Neuronal stem cell (in vitro differentiated cells): Measurements from ENCODE around the gene ALDH7A1.
"Not testable (repeated sequence)": the region's sequence is repeated elsewhere in the genome, so short reads cannot be mapped to it uniquely, and the experiment has no call there.

Experiments
- DNase-seq: peaks from one replicate; pipeline ENCODE4 v3.0.0-alpha.2; 2013; ENCODE audit warnings: low spot score
- H2AFZ ChIP-seq: one replicate; pipeline ENCODE4 v1.6.1; 2013; ENCODE audit warnings: mild to moderate bottlenecking, low read length, inconsistent platforms
- H2AK5ac ChIP-seq: 2 replicates; pipeline ENCODE4 v1.6.1; 2013; ENCODE audit warnings: low read depth, mild to moderate bottlenecking, inconsistent platforms, low read length, moderate library complexity, mixed read lengths
- H2BK120ac ChIP-seq: 2 replicates; pipeline ENCODE4 v1.6.1; 2013; ENCODE audit warnings: low read depth, mild to moderate bottlenecking, inconsistent platforms, low read length, moderate library complexity, mixed read lengths
- H2BK12ac ChIP-seq: one replicate; pipeline ENCODE4 v1.6.1; 2013; ENCODE audit warnings: low read length, inconsistent platforms
- H2BK15ac ChIP-seq: 2 replicates; pipeline ENCODE4 v1.6.1; 2013; ENCODE audit warnings: mild to moderate bottlenecking, low read length, inconsistent platforms, mixed read lengths
- H2BK5ac ChIP-seq: one replicate; pipeline ENCODE4 v1.6.1; 2013; ENCODE audit warnings: inconsistent platforms, mild to moderate bottlenecking, low read length, moderate library complexity
- H3K14ac ChIP-seq: one replicate; pipeline ENCODE4 v1.6.1; 2013; ENCODE audit warnings: low read length, inconsistent platforms
- H3K18ac ChIP-seq: 2 replicates; pipeline ENCODE4 v1.6.1; 2013; ENCODE audit warnings: low read length, inconsistent platforms
- H3K23ac ChIP-seq: 2 replicates; pipeline ENCODE4 v1.6.1; 2013; ENCODE audit warnings: low read depth, mild to moderate bottlenecking, mixed read lengths, low read length, inconsistent platforms; ENCODE audit not compliant: poor library complexity
- H3K27ac ChIP-seq: replicated peaks from 3 replicates; pipeline ENCODE4 v1.5.1; 2013; ENCODE audit warnings: low read length, inconsistent platforms
- H3K27me3 ChIP-seq, 3 experiments: 2 replicates each; pipeline ENCODE4 v1.6.1; 2013; ENCODE audit warnings: low read length in 3 of 3, mild to moderate bottlenecking in 2 of 3, inconsistent platforms in 1 of 3, low read depth in 1 of 3, mixed read lengths in 1 of 3, moderate library complexity in 1 of 3; ENCODE audit not compliant: control insufficient read depth in 3 of 3, insufficient read depth in 3 of 3
- H3K36me3 ChIP-seq, 2 donors: replicated peaks in 1 of 2; 2 replicates each; pipeline ENCODE4 v1.6.1; 2013; ENCODE audit warnings: low read length in 2 of 2; ENCODE audit not compliant: control insufficient read depth in 2 of 2, insufficient read depth in 2 of 2
- H3K4ac ChIP-seq: 2 replicates; pipeline ENCODE4 v1.6.1; 2013; ENCODE audit warnings: inconsistent platforms, mild to moderate bottlenecking, low read length, moderate library complexity
- H3K4me1 ChIP-seq, 2 donors: 1 replicate in 1 of 2; 2 replicates in 1 of 2; pipeline ENCODE4 v1.6.1; 2013; ENCODE audit warnings: low read length in 2 of 2, low read depth in 1 of 2; ENCODE audit not compliant: control insufficient read depth in 2 of 2, insufficient read depth in 1 of 2
- H3K4me2 ChIP-seq: one replicate; pipeline ENCODE4 v1.6.1; 2013; ENCODE audit warnings: mild to moderate bottlenecking, low read length, inconsistent platforms; ENCODE audit not compliant: insufficient read depth, poor library complexity, severe bottlenecking
- H3K4me3 ChIP-seq, 2 donors: 2 replicates each; pipeline ENCODE4 v1.5.1; 2013; ENCODE audit warnings: low read length in 2 of 2, mild to moderate bottlenecking in 2 of 2, inconsistent platforms in 1 of 2, moderate library complexity in 1 of 2
- H3K79me1 ChIP-seq: one replicate; pipeline ENCODE4 v1.6.1; 2013; ENCODE audit warnings: low read depth, mild to moderate bottlenecking, inconsistent platforms, low read length, moderate library complexity
- H3K9ac ChIP-seq: one replicate; pipeline ENCODE4 v1.6.1; 2013; ENCODE audit warnings: mild to moderate bottlenecking, low read depth, low read length, inconsistent platforms; ENCODE audit not compliant: poor library complexity
- H3K9me3 ChIP-seq, 2 donors: replicated peaks in 1 of 2; 2 replicates each; pipeline versions ENCODE3 to v1.6.1; 2013; ENCODE audit warnings: low read length in 2 of 2, mild to moderate bottlenecking in 2 of 2, inconsistent platforms in 1 of 2, low read depth in 1 of 2, mixed read lengths in 1 of 2, moderate library complexity in 1 of 2; ENCODE audit not compliant: control insufficient read depth in 2 of 2, insufficient read depth in 1 of 2
- H4K8ac ChIP-seq: one replicate; pipeline ENCODE4 v1.6.1; 2013; ENCODE audit warnings: low read depth, mild to moderate bottlenecking, inconsistent platforms, low read length, moderate library complexity
- H4K91ac ChIP-seq: one replicate; pipeline ENCODE4 v1.6.1; 2013; ENCODE audit warnings: low read length, low read depth, mild to moderate bottlenecking, inconsistent platforms; ENCODE audit not compliant: poor library complexity
- WGBS, 2 donors: extraction: QIAGEN DNeasy Blood & Tissue Kit; methylation state at CpG; one replicate each; pipeline ENCODE4 v1.1.7; 2013; ENCODE audit warnings: missing lambda C conversion rate in 2 of 2, mixed read lengths in 1 of 2; ENCODE audit not compliant: insufficient read length in 2 of 2, insufficient replicate concordance in 1 of 2; ENCODE audit errors: extremely low coverage in 2 of 2; 5-methylcytosine and 5-hydroxymethylcytosine counted together

Gene ALDH7A1

DNA sequence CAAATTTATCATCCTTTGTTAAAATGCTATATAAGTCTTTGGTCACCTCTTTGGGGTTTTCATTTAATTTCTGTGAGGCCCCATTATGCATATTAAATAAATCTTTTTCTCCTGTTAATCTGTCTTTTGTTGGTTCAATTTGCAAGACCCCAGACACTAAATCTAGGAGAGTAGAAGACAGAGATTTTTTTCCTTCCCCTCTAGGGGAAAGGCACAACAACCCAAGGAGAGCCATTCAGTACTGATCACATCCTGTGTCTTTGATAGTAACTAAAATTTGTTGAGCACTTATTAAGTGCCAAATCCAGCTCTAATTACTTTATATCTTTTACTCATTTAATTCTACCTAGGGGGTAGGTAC is 74.4 kb downstream of the ALDH7A1 start:
- Histone ChIP-seq H2BK15ac (no peak overlapping the region), H3K4me3 (no peak overlapping the region), H3K14ac (no peak overlapping the region)

DNA sequence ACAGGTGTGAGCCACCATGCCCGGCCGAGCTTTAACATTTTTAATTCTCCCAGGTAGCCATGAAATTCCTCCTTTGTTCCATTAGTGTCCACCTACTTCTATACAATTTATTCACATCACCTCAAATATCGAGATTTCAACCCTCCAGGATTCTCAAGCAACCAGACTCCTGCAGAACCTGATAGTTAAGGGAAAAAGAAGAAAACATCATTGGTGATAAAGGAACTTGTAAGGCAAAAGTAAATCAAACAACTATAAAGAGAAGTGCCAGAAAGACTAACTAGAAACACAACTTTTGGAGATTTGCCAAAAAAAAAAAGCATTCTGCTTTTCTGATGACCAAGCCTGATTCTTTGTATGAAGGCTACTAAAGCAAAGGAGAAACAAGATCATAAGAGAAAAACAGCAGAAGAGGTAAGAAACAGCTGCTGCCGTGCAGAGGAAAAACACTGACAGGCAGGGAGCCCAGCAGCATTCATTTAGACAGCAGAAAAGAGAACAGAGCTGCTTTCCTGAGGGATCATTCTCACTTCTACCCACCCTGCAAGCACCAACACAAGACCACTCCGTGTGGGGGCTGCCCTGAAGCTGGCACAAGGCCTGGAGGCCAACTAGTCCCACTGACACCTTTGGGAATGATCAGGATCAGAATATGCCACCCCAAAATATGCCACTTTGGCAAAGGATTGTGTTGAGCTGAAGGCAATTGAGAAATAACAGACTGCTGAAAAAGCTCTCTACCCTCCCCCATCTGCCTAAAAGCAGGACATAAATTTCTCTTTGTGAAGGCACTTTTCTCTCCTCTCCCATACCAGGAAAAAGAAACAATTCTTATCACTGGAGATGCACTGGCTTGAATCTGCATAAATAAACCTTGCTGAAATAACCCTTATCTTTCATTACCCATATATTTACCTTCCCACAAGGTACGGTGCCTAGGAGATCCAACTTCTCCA is 75.1 kb downstream of the ALDH7A1 start:
- Histone ChIP-seq H3K4ac (no peak overlapping the region), H2BK12ac (peak overlapping the region; percentile 24), H2BK15ac (no peak overlapping the region), H3K18ac (no peak overlapping the region), H3K23ac (no peak overlapping the region), H3K27me3 (no peaks in the 10 kb centered on the region), H3K36me3 (no peaks in the 10 kb centered on the region), H3K4me2 (no peak overlapping the region), H3K14ac (no peak overlapping the region), H3K4me3 (no peak overlapping the region), H2BK120ac (no peak overlapping the region), H3K9ac (no peak overlapping the region), H2AK5ac (no peak overlapping the region), H4K8ac (no peak overlapping the region), H2BK5ac (no peak overlapping the region), H3K9me3 (no peaks in the 10 kb centered on the region), H3K4me1 (peaks cover 0 to 8% of the 10 kb centered on the region in 2 donors), H4K91ac (no peak overlapping the region), H2AFZ (peak overlapping the region; percentile 88), H3K79me1 (no peaks in the 10 kb centered on the region), H3K27ac (no peak overlapping the region)
- DNase-seq, result no peak
- WGBS, 2 donors, result no CpG with 5 or more reads among the region's 6 CpGs

More for the DNA sequence above, 74.4 kb downstream of the ALDH7A1 start:
- no peak overlapping the region for H3K9ac ChIP-seq
- no peaks in the 10 kb centered on the region for H3K9me3 ChIP-seq
- no peak overlapping the region for H3K4ac ChIP-seq
- no peak overlapping the region for H2AFZ ChIP-seq
- H3K27ac ChIP-seq, result no peak overlapping the region
- H3K4me2 ChIP-seq, result no peak overlapping the region
- no peak for DNase-seq
- no peaks in the 10 kb centered on the region for H3K36me3 ChIP-seq
- no peak overlapping the region for H2BK5ac ChIP-seq
- H2BK12ac ChIP-seq, result no peak overlapping the region
- H2BK120ac ChIP-seq, result no peak overlapping the region
- H3K23ac ChIP-seq, result no peak overlapping the region
- no peak overlapping the region for H4K8ac ChIP-seq
- no peaks in the 10 kb centered on the region for H3K27me3 ChIP-seq
- H4K91ac ChIP-seq, result no peak overlapping the region
- H2AK5ac ChIP-seq, result no peak overlapping the region
- H3K18ac ChIP-seq, result no peak overlapping the region
- no peaks in the 10 kb centered on the region for H3K79me1 ChIP-seq
- H3K4me1 ChIP-seq, result peaks cover 0 to 6% of the 10 kb centered on the region in 2 donors

DNA sequence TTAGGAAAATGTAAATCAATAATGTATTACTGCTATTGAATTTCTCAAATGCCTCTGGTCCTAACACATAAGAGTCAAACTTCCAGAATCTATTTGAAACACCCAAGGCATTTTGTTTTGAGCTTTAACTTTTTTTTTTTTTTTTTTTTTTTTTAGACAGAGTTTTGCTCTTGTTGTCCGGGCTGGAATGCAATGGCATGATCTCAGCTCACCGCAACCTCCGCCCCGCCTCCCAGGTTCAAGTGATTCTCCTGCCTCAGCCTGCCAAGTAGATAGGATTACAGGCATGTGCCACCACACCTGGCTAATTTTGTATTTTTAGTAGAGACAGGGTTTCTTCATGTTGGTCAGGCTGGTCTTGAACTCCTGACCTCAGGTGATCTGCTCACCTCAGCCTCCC is 75.8 kb downstream of the ALDH7A1 start:
- not testable (repeated sequence) for H2BK15ac ChIP-seq, H3K4ac ChIP-seq, H3K9me3 ChIP-seq, H3K4me2 ChIP-seq, H3K27ac ChIP-seq, H3K9ac ChIP-seq, H3K79me1 ChIP-seq, H2BK5ac ChIP-seq, H4K8ac ChIP-seq, H2AFZ ChIP-seq, H3K18ac ChIP-seq, H3K36me3 ChIP-seq, H4K91ac ChIP-seq, H2BK12ac ChIP-seq, H2AK5ac ChIP-seq, H3K14ac ChIP-seq, DNase-seq, H3K4me3 ChIP-seq, H2BK120ac ChIP-seq, H3K23ac ChIP-seq, H3K27me3 ChIP-seq
- peaks cover 0 to 14% of the 10 kb centered on the region in 2 donors for H3K4me1 ChIP-seq
- WGBS, 2 donors, result no CpG with 5 or more reads among the region's 4 CpGs

DNA sequence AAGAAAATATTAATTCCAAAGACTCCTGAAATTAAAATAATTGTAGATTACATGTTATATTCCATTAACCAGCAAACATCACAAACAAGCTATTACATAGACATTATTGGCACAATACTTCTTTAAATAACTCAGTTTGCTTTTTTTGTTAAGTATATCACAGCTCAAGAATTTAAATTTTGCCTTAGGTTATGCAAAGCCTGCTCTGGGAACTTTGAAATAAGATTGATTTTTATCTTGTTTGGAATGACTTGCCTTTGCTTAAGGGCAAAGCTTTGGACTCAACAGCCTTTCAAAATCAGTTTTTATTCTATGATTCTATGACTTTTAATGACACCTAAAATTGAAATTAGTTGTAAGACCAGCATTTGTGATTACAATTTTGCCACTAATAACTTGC is 78.2 kb downstream of the ALDH7A1 start:
- no peak for DNase-seq
- Histone ChIP-seq H3K27ac (no peak overlapping the region), H3K18ac (no peak overlapping the region), H3K14ac (no peak overlapping the region), H3K4me2 (no peak overlapping the region), H4K91ac (no peak overlapping the region), H3K9ac (no peak overlapping the region), H2BK5ac (no peak overlapping the region), H2BK12ac (no peak overlapping the region), H2BK120ac (no peak overlapping the region), H3K79me1 (no peaks in the 10 kb centered on the region), H3K4me3 (no peak overlapping the region), H3K4ac (no peak overlapping the region), H2AK5ac (no peak overlapping the region), H3K4me1 (peaks cover 0 to 32% of the 10 kb centered on the region in 2 donors), H4K8ac (no peak overlapping the region), H3K27me3 (no peaks in the 10 kb centered on the region), H2AFZ (no peak overlapping the region), H2BK15ac (no peak overlapping the region), H3K36me3 (no peaks in the 10 kb centered on the region), H3K23ac (no peak overlapping the region), H3K9me3 (peaks cover 0 to 2% of the 10 kb centered on the region in 2 donors)
